GM19351 (cell line): ENCODE data around the gene TMEM61.

Source experiments
- ATAC-seq: cut with Tn5 transposase; IDR thresholded peaks from one replicate; pipeline ENCODE4 v1.9.1; 2021; ENCODE audit warnings: mild to moderate bottlenecking, moderate library complexity; ENCODE audit not compliant: unreplicated experiment

TMEM61 gene

GRCh38 chr1:55035904-55036303 lies 55.5 kb downstream of the TMEM61 start:
- ATAC-seq: no peak

GRCh38 chr1:55037733-55038551 lies 57.5 kb downstream of the TMEM61 start:
- ATAC-seq: no peak

- no peak for ATAC-seq
These were observed 58.1 kb downstream of the TMEM61 start for GRCh38 chr1:55038552-55038838.

- no peak for ATAC-seq
These were observed 58.5 kb downstream of the TMEM61 start for GRCh38 chr1:55038974-55039341.

- ATAC-seq: no peak
These were observed 59.1 kb downstream of the TMEM61 start, which contains the start of gene PCSK9 for GRCh38 chr1:55039342-55040082. Gene PCSK9 (plus strand): TSS chr1:55039548. CDS start chr1:55039838, 290 bp downstream.

GRCh38 chr1:55040083-55040932 lies 59.9 kb downstream of the TMEM61 start:
- ATAC-seq: no peak

- no peak for ATAC-seq
These were observed 60.6 kb downstream of the TMEM61 start for GRCh38 chr1:55040933-55041494.

- ATAC-seq: no peak
These were observed 61.2 kb downstream of the TMEM61 start for GRCh38 chr1:55041613-55042012.
